PC-9 (cell line): Measurements from ENCODE around the gene PIAS1. TPM values are rescaled to one million over a fixed set of nuclear protein-coding genes. Genes with fewer than 3 reads are reported as not detected.

Experiments used
- BruUV-seq: library from RNA; stranded (reverse); fragments of 400-500 nt; replicated peaks from 2 replicates; lab custom pipeline; 2021; lab: Mats Ljungman, UMichigan
- CTCF ChIA-PET: fragments of 300-600 bp; sonication (Branson Sonifier 250); formaldehyde crosslinking; loops from one replicate; lab custom pipeline; 2022; ENCODE audit warnings: antibody characterized with exemption; lab: Charles Lee
- POLR2A ChIA-PET: fragments of 300-600 bp; sonication (Branson Sonifier 250); formaldehyde crosslinking; loops from one replicate; lab custom pipeline; 2022; ENCODE audit warnings: antibody characterized with exemption; ENCODE audit not compliant: unreplicated experiment; lab: Charles Lee
- DNase-seq, 2 experiments: peaks; one replicate each; pipeline versions ENCODE4 v3.0.0 to v3.0.0-alpha.2; 2015 to 2022; ENCODE audit warnings: mixed read lengths in 1 of 2
- H2AFZ ChIP-seq: fragments of 200-600 bp; sonication (generic); 2 replicates; pipeline ENCODE4 v1.8.1; 2017; ENCODE audit warnings: antibody characterized with exemption
- H3F3A ChIP-seq: fragments of 200-600 bp; sonication (generic); 2 replicates; pipeline ENCODE4 v1.8.1; 2017; ENCODE audit warnings: antibody characterized with exemption, mild to moderate bottlenecking, low read depth; ENCODE audit not compliant: insufficient read depth
- H3K27ac ChIP-seq: fragments of 200-600 bp; sonication (generic); 2 replicates; pipeline ENCODE4 v1.6.1; 2016; ENCODE audit warnings: mixed run types
- H3K27me3 ChIP-seq: fragments of 200-600 bp; sonication (generic); 2 replicates; pipeline ENCODE4 v1.6.1; 2016; ENCODE audit warnings: low read depth, mixed run types; ENCODE audit not compliant: insufficient read depth
- H3K36me3 ChIP-seq: fragments of 200-600 bp; sonication (generic); 2 replicates; pipeline ENCODE4 v1.6.1; 2016; ENCODE audit warnings: low read depth, mixed run types
- H3K4me1 ChIP-seq: fragments of 200-600 bp; sonication (generic); replicated peaks from 2 replicates; pipeline ENCODE4 v1.6.1; 2016; ENCODE audit warnings: mixed run types; ENCODE audit not compliant: insufficient read depth
- H3K4me2 ChIP-seq: fragments of 200-600 bp; sonication (generic); 2 replicates; pipeline ENCODE4 v1.6.1; 2017; ENCODE audit warnings: mixed run types
- H3K4me3 ChIP-seq: fragments of 200-600 bp; sonication (generic); 2 replicates; pipeline ENCODE4 v1.6.1; 2016; ENCODE audit warnings: mixed run types
- H3K79me2 ChIP-seq: fragments of 200-600 bp; sonication (generic); 2 replicates; pipeline ENCODE4 v1.6.1; 2017; ENCODE audit warnings: low read depth, mixed run types
- H3K9me2 ChIP-seq: fragments of 200-600 bp; sonication (generic); 2 replicates; pipeline ENCODE4 v1.8.1; 2017; ENCODE audit warnings: mild to moderate bottlenecking; ENCODE audit not compliant: insufficient read depth
- H3K9me3 ChIP-seq: fragments of 200-600 bp; sonication (generic); 2 replicates; pipeline ENCODE4 v1.8.1; 2016; ENCODE audit warnings: low read depth; ENCODE audit not compliant: insufficient read depth
- H4K20me1 ChIP-seq: fragments of 200-600 bp; sonication (generic); 2 replicates; pipeline ENCODE4 v1.8.1; 2017; ENCODE audit not compliant: insufficient read depth
- EZH2 ChIP-seq: fragments of 200-600 bp; sonication (generic); IDR thresholded peaks from 2 replicates; pipeline ENCODE4 v1.8.0; 2017; ENCODE audit warnings: antibody characterized with exemption, low read depth
- intact Hi-C: fragments of 100-400 bp; cut with micrococcal nuclease; formaldehyde crosslinking; loops from one replicate; pipeline ENCODE4 v1.10.0; 2022; ENCODE audit not compliant: unreplicated experiment
- total RNA-seq: library from RNA; stranded (reverse); gene quantifications from 2 replicates; pipeline ENCODE4 v1.2.3, GENCODE V29; 2021
- TF ChIP-seq, protein P1 (sequence below): fragments of 200-600 bp; sonication (generic); conservative IDR thresholded peaks from 2 replicates; pipeline ENCODE4 v1.6.1; 2017; ENCODE audit warnings: mixed run types, antibody characterized with exemption, mild to moderate bottlenecking, moderate library complexity

The PIAS1 gene
- total RNA-seq, 1 experiment from 2014 or later = 42.5 TPM

DNA sequence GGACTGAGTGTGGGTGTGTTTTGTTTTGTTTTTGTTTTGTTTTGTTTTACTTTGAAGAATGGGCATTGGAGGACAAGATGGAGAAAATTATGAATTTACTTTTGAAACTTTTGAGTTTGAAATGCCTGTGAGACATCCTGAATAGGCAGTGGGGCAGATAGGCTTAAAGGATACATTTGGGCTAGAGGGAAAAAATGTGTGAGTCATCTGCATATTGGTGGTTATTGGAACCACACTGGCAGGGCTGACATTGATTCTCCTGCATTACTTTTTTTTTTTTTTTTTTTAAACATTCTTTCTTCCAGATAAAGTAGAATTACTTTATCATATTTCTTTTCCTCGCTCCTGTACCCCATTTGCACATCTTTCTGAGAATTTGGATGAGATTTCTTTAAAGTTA lies 94.9 kb downstream of the PIAS1 start:
- H3F3A ChIP-seq = no peaks in the 10 kb centered on the region; the same call in 1 of the 2 replicates
- no TSS peak for BruUV-seq
- intact Hi-C loops = no loop called here

DNA sequence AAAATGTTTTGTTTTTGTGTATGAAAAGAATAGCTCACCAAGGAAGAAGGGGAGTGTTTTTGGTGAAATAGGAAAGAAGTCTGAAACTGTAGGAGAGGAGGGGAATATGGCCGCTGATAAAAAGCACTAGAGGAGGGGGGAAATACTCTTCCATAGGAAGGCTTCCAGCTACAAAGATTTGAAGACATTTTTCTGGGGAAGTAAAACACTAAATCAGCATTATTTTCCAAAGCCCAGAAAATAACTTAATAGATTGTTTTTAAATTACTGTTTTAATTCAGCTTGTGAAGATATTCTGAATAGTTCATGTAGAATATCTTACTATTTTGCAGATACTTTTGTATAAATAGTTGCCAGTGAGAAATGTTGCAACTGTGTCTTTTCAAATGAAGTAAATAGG lies 96.1 kb downstream of the PIAS1 start:
- Histone ChIP-seq H3F3A (no peaks in the 10 kb centered on the region; the same call in 1 of the 2 replicates), H3K27me3 (no peaks in the 10 kb centered on the region), H3K9me2 (no peaks in the 10 kb centered on the region), H3K36me3 (no peaks in the 10 kb centered on the region), H3K27ac (no peak overlapping the region), H4K20me1 (no peaks in the 10 kb centered on the region), H3K4me3 (no peak overlapping the region), H3K4me2 (no peak overlapping the region), H3K4me1 (peaks cover 4% of the 10 kb centered on the region; the same call in 1 of the 2 replicates), H3K79me2 (no peaks in the 10 kb centered on the region), H3K9me3 (no peaks in the 10 kb centered on the region), H2AFZ (no peak overlapping the region)
- POLR2A ChIA-PET = no interaction called here
- no peak for TF ChIP-seq EZH2
- TF ChIP-seq, protein P1, sequence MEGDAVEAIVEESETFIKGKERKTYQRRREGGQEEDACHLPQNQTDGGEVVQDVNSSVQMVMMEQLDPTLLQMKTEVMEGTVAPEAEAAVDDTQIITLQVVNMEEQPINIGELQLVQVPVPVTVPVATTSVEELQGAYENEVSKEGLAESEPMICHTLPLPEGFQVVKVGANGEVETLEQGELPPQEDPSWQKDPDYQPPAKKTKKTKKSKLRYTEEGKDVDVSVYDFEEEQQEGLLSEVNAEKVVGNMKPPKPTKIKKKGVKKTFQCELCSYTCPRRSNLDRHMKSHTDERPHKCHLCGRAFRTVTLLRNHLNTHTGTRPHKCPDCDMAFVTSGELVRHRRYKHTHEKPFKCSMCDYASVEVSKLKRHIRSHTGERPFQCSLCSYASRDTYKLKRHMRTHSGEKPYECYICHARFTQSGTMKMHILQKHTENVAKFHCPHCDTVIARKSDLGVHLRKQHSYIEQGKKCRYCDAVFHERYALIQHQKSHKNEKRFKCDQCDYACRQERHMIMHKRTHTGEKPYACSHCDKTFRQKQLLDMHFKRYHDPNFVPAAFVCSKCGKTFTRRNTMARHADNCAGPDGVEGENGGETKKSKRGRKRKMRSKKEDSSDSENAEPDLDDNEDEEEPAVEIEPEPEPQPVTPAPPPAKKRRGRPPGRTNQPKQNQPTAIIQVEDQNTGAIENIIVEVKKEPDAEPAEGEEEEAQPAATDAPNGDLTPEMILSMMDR = no peak
- CTCF ChIA-PET = interaction anchor here (0.6 kb wide), 1 partner anchor 305 kb away, joined by 3 read pairs; no protein-coding TSS in a partner anchor
- no peak for DNase-seq
- BruUV-seq = no TSS peak
- intact Hi-C loops = loop anchor here (10.0 kb wide), 1 partner anchor 135 kb away; no protein-coding TSS in a partner anchor

More for the DNA sequence above, 94.9 kb downstream of the PIAS1 start:
- peak in 1 of 2 experiments; percentile 36 for DNase-seq
- Histone ChIP-seq H3K4me3 (no peak overlapping the region), H2AFZ (no peak overlapping the region), H3K4me1 (peaks cover 4% of the 10 kb centered on the region; the same call in 1 of the 2 replicates), H4K20me1 (0 out of 2 replicates have a peak, but pooled peaks cover 5% of the 10 kb centered on the region), H3K79me2 (no peaks in the 10 kb centered on the region), H3K36me3 (no peaks in the 10 kb centered on the region), H3K27me3 (no peaks in the 10 kb centered on the region), H3K4me2 (no peak overlapping the region), H3K27ac (no peak overlapping the region), H3K9me3 (no peaks in the 10 kb centered on the region), H3K9me2 (no peaks in the 10 kb centered on the region)
- TF ChIP-seq, protein P1 = no peak
- no peak for TF ChIP-seq EZH2
- ChIA-PET CTCF (no interaction called here), POLR2A (no interaction called here)

DNA sequence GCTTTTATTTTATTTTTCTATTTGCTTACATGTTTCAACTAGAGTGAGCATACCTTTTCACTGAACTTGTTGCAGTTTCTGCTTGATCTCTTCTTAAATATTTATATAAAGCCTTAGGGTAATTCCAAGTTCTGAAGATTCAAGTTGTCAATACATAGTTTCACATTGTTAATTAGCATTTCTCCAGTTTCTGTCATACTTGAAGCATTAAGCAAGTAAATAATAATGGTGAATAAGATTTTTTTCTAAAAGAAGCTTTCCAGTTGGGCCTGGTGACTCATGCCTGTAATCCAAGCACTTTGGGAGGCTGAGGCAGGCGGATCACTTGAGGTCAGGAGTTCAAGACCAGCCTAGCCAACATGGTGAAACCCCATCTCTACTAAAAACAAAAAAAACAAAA lies 97.2 kb downstream of the PIAS1 start:
- Histone ChIP-seq H3K4me1 (peaks cover 4% of the 10 kb centered on the region; the same call in 1 of the 2 replicates), H3K4me3 (no peak overlapping the region), H3K9me3 (no peaks in the 10 kb centered on the region), H2AFZ (no peak overlapping the region), H3K27me3 (no peaks in the 10 kb centered on the region), H4K20me1 (no peaks in the 10 kb centered on the region), H3K79me2 (no peaks in the 10 kb centered on the region), H3K9me2 (no peaks in the 10 kb centered on the region), H3K36me3 (no peaks in the 10 kb centered on the region), H3F3A (no peaks in the 10 kb centered on the region; the same call in 1 of the 2 replicates), H3K4me2 (no peak overlapping the region), H3K27ac (no peak overlapping the region)
- POLR2A ChIA-PET = no interaction called here
- CTCF ChIA-PET = no interaction called here
- TF ChIP-seq, protein P1 = no peak
- TF ChIP-seq EZH2 = no peak
- intact Hi-C loops = loop anchor here (10.0 kb wide), 1 partner anchor 136 kb away; no protein-coding TSS in a partner anchor
- BruUV-seq = no TSS peak
- DNase-seq = peak in 1 of 2 experiments; percentile 47
